GM12892 (cell line): ENCODE measurements around the gene STK39. TPM values are rescaled to one million over a fixed set of nuclear protein-coding genes. Genes with fewer than 3 reads are reported as not detected.
"Not testable (repeated sequence)": the region's sequence is repeated elsewhere in the genome, so short reads cannot be mapped to it uniquely, and the experiment has no call there.

Source experiments
- DNase-seq: peaks from one replicate; pipeline ENCODE4 v3.0.0; 2011; ENCODE audit not compliant: insufficient read length
- FAIRE-seq: peaks from 2 replicates; lab custom pipeline; 2011; peaks lifted over from hg19 to GRCh38; lab: Jason Lieb, UNC
- POLR2A ChIP-seq: IDR thresholded peaks from 2 replicates; pipeline ENCODE4 v1.6.1; 2011; ENCODE audit warnings: low read depth, low read length, control low read depth
- POLR2AphosphoS5 ChIP-seq: IDR thresholded peaks from 2 replicates; pipeline ENCODE4 v1.6.1; 2011; ENCODE audit warnings: low read depth, low read length, control low read depth
- TAF1 ChIP-seq: IDR thresholded peaks from 2 replicates; pipeline ENCODE4 v1.6.1; 2011; ENCODE audit warnings: low read depth, mild to moderate bottlenecking, control low read depth, low read length, borderline replicate concordance
- polyA plus RNA-seq: library from polyadenylated mRNA; unstranded; fragments of >200 nt; gene quantifications from one replicate; pipeline ENCODE4 v1.2.1, GENCODE V29; 2012; ENCODE audit warnings: missing spikeins, inconsistent platforms; ENCODE audit not compliant: missing spikeins

The STK39 gene
- 0.08 TPM for polyA plus RNA-seq

DNA sequence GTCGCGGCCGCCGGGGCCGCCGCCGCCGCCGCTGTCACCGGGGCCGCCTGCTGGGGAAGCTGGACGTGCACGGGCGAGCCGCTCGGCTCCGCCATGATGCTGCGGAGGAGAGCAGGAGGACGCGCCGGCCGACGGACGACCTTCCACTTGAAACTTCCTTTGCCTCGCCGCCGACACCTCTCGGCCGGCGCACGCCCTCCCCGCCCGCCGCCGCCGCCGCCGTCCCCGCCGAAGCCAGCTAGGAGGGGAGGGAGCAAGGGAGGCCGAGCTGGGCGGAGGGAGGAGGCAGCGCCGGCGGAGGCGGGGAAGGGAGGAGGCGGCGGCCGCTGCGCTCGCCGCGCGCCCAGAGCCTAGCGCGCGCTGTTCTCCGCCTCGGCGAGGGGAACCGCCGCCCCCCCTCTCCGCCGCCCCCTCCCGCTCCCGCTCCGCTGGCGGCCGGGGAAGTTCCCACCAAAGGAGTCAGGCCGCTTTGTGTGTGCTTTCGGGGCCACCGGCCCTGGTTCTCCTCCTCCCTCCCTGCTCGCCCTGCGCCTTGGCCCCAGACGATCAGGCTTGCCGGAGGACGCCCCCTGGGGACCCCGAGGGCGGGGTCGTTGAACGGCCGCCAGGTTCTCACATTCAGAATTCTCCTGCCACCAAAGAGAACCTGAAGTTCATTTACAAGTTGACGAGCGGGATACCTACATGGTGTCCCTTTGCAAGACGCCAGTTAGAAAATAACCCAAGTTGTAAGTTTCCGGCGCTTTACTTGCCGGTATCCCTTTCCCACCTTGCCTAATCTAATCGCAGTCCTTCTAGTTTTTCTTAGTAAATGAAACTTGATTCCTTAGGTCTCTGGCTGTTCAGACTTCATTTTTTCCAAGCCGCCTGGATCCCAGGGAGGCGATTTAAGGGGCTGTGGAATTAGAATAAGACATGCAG lies at the start of gene STK39:
STK39 (minus strand) TSS at position 255 of the 921 bp plus-strand sequence; CDS start at position 95, 160 bp downstream.
- no peak for TF ChIP-seq POLR2A
- TF ChIP-seq POLR2AphosphoS5 = no peak
- FAIRE-seq (peak; percentile 42), DNase-seq (peak; percentile 55)

DNA sequence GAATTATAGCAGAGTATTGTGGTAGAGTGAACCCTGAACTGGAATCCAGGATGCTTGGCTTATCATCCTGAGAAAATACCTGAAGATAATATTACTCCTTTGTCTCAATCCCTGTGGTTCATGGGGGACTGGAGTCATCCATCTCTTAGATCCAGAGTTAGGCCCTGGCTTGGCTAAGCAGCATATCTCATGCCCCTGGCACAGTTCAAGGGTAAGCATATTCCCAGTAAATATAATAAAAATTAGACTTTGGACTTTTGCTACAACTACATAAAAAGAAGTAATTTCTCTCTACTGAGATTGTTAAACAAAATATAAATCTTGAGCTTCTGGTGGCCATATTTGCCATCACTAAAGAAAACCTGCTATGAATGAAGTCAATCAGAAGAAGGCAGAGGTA lies 47.7 kb upstream of the STK39 start:
- FAIRE-seq (no peak), DNase-seq (no peak)
- no peak for TF ChIP-seq TAF1
- no peak for TF ChIP-seq POLR2A
- no peak for TF ChIP-seq POLR2AphosphoS5

DNA sequence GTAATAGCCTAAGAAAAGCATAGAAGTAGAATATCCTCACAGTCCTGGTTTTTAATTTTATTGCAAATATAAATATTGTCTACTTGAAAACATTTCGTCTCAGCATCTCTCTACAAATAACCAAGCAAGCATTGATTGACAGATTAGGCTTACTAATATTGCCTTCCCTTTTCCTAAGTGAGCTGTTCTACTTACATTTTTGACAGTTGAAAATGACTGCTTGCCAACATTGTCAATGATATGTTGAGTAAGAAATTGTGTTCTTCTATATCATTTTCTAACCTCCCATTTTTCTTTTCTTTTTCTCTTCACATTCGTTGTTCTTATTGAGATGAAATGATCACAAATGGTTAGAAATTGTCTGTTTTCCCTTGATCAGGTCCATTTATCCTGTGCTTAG lies 47.0 kb upstream of the STK39 start:
- FAIRE-seq = no peak
- no peak for DNase-seq
- no peak for TF ChIP-seq TAF1
- no peak for TF ChIP-seq POLR2A
- TF ChIP-seq POLR2AphosphoS5 = no peak

DNA sequence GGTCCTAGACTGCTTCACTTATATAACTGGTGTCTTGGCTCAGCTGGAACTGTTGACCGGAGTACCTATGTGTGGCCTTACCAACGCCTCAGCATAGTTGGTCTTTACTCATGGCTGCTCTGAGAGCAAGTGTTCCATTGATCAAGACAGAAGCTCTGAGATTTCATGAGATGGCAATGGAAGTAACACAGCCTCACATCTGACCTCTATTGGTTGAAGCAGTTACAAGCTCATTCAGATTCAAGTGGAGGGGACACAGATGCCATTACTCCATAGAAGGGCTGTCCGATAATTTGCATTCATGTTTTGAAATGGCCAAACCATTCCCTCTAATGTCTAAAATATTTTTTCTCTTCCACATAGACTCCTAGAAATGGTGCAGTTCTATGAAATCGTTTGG lies 46.4 kb upstream of the STK39 start:
- DNase-seq (no peak), FAIRE-seq (no peak)
- TF ChIP-seq POLR2AphosphoS5 = no peak
- no peak for TF ChIP-seq TAF1
- no peak for TF ChIP-seq POLR2A

DNA sequence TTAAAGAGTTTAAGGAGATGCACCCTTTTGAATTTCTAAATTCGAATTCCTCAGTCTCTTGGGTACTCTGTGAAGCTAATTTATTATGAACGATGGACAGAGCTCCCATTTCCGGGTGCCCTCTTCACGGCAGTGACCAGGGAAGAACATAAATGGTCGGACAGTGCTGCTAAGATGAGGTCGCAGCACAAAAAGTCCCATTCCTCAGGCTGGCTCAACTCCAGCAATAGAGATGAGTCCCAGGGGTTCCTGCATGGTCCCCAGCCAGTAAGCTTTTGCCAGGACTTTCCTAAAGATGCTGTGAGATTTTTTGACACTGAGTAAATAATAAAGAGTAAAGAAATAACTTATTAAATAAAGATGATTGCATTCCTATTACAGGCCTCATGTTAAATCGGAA lies 43.0 kb upstream of the STK39 start:
- no peak for TF ChIP-seq POLR2AphosphoS5
- no peak for TF ChIP-seq TAF1
- TF ChIP-seq POLR2A = no peak
- DNase-seq = no peak
- FAIRE-seq = no peak

DNA sequence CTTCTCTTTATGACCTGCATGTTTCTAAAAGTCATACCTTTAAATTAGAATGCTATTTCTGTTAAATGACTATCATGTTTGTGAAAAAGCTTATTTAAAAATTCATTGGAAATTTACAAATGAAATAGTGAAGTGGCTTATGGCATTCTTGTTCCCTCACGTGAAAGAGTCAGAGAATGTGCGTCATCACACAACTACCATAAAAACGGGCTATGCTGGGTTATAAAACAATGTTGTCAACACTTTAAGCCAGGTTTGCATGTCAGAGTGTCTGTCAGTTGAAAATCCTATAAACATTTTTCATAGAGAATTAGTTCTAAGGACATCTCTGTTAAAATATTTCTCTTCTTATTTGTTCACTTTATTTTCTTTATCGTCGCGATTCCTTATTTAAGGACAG lies 42.5 kb upstream of the STK39 start:
- TF ChIP-seq POLR2A (no peak), TAF1 (no peak), POLR2AphosphoS5 (no peak)
- no peak for DNase-seq
- FAIRE-seq = no peak

DNA sequence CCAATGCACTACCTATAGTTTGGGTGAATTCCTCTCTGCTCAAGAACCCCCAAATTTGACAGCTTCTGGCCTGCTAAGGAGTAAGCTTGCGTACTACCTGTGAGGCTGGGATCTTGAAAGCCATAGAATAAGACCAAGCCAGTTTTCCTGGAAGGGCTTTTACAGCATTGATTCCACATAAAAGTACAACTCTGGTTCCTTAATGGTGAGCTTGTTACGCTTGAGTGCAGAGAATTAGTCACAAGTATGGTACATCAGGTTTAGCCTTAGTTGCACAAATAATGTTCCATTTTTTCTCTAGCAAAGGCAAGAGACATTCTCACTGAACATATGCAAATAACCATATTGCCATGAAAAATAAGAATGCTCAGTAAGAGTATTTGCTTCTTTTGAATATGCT lies 39.1 kb upstream of the STK39 start:
- TF ChIP-seq POLR2A = no peak
- no peak for TF ChIP-seq TAF1
- TF ChIP-seq POLR2AphosphoS5 = no peak
- DNase-seq = no peak
- FAIRE-seq = no peak

DNA sequence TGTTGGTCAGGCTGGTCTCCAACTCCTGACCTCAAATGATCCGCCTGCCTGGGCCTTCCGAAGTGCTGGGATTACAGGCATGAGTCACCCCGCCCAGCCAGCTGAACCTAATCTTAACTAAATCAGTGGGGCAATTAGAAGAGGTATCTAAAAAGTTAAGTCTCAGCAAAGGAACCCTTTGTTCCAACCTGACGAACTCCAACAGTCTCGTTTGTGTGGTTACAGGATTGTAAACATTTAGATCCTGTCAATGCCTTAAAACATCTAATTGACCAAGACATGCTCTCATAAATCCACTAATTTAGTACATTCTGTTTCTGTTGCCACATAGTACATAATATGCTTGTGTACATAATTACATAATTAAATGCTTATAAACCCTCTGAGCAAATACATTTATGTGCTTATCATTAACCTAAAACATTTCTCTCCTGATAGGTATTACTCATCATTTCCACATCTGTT lies 31.1 kb upstream of the STK39 start:
- DNase-seq (no peak), FAIRE-seq (no peak)
- TF ChIP-seq TAF1 (no peak), POLR2A (no peak), POLR2AphosphoS5 (no peak)

- TF ChIP-seq POLR2AphosphoS5 (no peak), POLR2A (no peak), TAF1 (no peak)
- FAIRE-seq = no peak
- DNase-seq = no peak
Measured at GRCh38 chr2:168277276-168277675, 29.9 kb upstream of the STK39 start.

- no peak for FAIRE-seq
- DNase-seq = no peak
- TF ChIP-seq POLR2A = no peak
- TF ChIP-seq POLR2AphosphoS5 = no peak
- TF ChIP-seq TAF1 = no peak
Measured at GRCh38 chr2:168272225-168272624, 24.8 kb upstream of the STK39 start.

DNA sequence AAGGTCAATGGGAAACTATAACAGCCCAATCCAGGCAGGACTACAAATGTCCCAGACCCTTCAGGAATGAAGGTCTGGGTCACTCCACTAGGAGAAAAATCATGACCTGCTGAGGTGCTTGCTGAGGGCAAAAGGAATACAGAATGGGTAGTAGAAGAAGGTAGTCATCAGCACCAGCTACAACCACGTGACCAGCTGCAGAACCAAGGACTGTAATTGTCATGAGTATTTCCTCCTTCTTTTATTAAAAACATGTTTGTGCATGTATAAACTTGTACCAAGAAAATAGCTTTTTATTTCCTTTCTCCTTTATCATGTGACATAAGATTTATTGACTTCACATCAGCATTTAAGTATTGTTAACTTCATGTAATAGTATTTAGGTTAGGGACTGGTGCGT lies 15.5 kb upstream of the STK39 start:
- FAIRE-seq, DNase-seq: not testable (repeated sequence)

DNA sequence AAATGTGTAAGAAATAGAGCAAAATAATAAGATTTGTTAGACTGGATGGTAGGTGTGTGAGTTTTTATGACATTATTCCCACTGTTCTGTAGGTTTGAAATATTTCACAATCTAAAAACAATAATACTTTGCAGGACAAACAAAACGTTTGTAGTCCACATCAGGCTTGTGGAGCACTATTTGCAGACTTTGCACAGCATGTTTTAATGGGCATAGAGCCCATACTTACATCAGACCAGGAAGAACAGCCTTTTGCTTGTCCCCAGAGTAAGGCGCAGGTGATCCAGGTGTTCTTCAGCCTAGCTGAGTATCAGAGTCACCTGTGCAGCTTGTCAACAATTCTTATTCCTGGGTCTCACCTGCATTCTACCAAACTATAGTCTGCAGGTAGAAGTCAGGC lies 9.1 kb upstream of the STK39 start:
- no peak for FAIRE-seq
- TF ChIP-seq POLR2A = no peak
- TF ChIP-seq TAF1 = no peak
- TF ChIP-seq POLR2AphosphoS5 = no peak
- no peak for DNase-seq

- DNase-seq (no peak), FAIRE-seq (no peak)
- TF ChIP-seq POLR2A (no peak), POLR2AphosphoS5 (no peak), TAF1 (no peak)
Measured at GRCh38 chr2:168255866-168256265, 8.5 kb upstream of the STK39 start.

GRCh38 chr2:168255103-168255502 lies 7.7 kb upstream of the STK39 start:
- DNase-seq (no peak), FAIRE-seq (no peak)
- TF ChIP-seq POLR2AphosphoS5 (no peak), TAF1 (no peak), POLR2A (no peak)
